LNCaP clone FGC (cell line): ENCODE data around the gene CHRNA1.

Experiments used
- DNase-seq: peaks from one replicate; pipeline ENCODE4 v3.0.0-alpha.2; 2011; ENCODE audit warnings: low read depth
- H3K4me3 ChIP-seq: 2 replicates; pipeline ENCODE4 v1.5.1; 2011; ENCODE audit warnings: mild to moderate bottlenecking, low read depth, low read length, control low read depth
- TF ChIP-seq, protein P1 (sequence below): IDR thresholded peaks from 2 replicates; pipeline ENCODE4 v1.5.1; 2012; ENCODE audit warnings: mild to moderate bottlenecking; ENCODE audit not compliant: control insufficient read depth, insufficient read depth; ENCODE audit errors: extremely low read depth

Gene CHRNA1

DNA sequence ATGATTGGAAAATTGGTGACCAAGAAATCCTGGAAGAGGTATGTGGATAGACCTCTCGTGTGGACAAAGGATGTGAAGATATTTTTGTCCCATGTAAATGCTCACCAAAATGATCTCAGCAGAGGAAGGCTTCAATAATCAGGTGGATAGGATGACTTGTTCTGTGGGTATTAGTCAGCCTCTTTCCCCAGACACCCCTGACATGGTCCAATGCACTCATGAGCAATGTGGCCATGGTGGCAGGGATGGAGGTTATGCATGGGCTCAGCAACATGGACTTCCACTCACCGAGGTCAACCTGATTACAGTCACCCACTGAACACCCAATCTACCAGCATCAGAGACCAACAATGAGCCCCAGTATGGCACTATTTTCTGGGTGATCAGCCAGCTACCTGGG, 20.2 kb downstream of the CHRNA1 start:
- TF ChIP-seq, protein P1, sequence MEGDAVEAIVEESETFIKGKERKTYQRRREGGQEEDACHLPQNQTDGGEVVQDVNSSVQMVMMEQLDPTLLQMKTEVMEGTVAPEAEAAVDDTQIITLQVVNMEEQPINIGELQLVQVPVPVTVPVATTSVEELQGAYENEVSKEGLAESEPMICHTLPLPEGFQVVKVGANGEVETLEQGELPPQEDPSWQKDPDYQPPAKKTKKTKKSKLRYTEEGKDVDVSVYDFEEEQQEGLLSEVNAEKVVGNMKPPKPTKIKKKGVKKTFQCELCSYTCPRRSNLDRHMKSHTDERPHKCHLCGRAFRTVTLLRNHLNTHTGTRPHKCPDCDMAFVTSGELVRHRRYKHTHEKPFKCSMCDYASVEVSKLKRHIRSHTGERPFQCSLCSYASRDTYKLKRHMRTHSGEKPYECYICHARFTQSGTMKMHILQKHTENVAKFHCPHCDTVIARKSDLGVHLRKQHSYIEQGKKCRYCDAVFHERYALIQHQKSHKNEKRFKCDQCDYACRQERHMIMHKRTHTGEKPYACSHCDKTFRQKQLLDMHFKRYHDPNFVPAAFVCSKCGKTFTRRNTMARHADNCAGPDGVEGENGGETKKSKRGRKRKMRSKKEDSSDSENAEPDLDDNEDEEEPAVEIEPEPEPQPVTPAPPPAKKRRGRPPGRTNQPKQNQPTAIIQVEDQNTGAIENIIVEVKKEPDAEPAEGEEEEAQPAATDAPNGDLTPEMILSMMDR = no peak
- H3K4me3 ChIP-seq = no peak overlapping the region
- no peak for DNase-seq

- TF ChIP-seq, protein P1 = no peak
- H3K4me3 ChIP-seq = no peak overlapping the region
- no peak for DNase-seq
Observed at GRCh38 chr2:174740721-174741120, 23.6 kb downstream of the CHRNA1 start.

DNA sequence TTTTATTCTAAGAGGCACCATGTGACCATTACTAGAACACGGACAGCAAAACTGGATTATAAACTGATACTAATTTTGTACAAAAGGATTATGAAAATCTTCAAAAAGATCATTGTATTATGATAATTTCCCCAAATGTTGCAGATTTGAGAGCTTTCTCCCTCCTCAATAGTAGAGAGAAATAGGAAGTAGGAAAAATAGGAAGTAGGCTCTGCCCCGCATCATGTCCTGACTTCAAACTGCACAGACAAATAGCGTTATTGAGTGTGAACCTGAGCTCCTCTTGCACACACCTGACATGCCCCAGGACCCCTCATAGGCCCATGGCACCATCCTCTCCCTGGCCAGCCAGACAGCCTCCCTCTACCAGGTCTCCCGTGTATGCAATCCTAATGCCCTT, 25.4 kb downstream of the CHRNA1 start:
- DNase-seq = no peak
- H3K4me3 ChIP-seq = no peak overlapping the region
- TF ChIP-seq, protein P1 = no peak

- H3K4me3 ChIP-seq = no peak overlapping the region
- no peak for DNase-seq
- TF ChIP-seq, protein P1 = no peak
Observed at GRCh38 chr2:174731546-174731945, 32.7 kb downstream of the CHRNA1 start.

GRCh38 chr2:174730698-174731018, 33.6 kb downstream of the CHRNA1 start:
- DNase-seq = no peak
- H3K4me3 ChIP-seq = no peak overlapping the region
- TF ChIP-seq, protein P1 = no peak

DNA sequence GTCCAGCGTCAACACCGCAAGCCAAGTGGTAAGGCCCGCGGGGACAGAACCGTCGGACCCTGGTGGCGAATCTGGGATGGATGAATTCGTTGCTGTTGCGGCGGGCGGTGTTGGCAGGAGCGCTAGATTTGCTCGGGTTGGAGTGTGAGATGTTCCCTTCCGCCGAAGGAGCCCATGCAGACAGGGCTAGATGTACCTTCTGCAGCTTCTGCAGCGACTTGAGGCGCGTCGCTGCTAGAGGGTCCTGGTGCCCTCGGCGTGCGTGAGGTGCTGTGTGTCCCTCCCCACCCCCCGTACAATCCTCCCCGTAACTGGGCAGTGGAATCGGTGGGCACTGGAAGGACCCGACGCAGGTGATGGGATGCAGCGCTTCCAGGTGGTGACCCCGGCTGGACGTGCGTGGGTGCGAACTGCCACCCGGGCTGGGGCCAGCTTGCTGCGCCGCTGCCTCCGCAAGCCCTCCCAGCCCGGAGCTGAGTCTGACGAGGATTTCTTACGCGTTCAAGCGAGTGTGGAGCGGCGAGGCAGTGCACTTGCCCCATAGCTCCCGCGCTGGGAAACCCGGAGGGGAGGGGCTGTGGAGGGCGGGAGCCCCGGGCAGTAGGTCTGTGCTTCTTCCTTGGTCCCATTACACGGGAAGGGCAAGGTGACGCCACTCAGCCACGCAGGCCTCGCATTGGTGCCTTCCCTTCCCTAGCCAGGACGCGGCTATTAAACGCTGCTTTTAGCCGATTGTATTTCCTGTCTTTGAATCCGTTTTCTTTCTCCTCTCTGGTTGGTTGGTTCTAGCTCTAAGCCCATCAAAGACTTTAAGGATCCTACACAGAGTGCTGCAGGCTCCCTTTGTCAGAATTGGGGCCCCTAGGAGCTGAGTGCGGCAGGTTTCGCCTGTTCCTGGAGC, 34.2 kb downstream of the CHRNA1 start:
- H3K4me3 ChIP-seq = no peak overlapping the region
- DNase-seq = no peak
- TF ChIP-seq, protein P1 = no peak

GRCh38 chr2:174728096-174728495, 36.2 kb downstream of the CHRNA1 start:
- TF ChIP-seq, protein P1 = no peak
- no peak overlapping the region for H3K4me3 ChIP-seq
- DNase-seq = no peak
